ENCODE results near the gene PHLDA2. TPM values are rescaled to one million over a fixed set of nuclear protein-coding genes. Genes with fewer than 3 reads are reported as not detected.

PHLDA2 gene
- total and polyA plus RNA-seq, 2 donors from 2014 or later, result 9.0 to 19.7 TPM

DNA sequence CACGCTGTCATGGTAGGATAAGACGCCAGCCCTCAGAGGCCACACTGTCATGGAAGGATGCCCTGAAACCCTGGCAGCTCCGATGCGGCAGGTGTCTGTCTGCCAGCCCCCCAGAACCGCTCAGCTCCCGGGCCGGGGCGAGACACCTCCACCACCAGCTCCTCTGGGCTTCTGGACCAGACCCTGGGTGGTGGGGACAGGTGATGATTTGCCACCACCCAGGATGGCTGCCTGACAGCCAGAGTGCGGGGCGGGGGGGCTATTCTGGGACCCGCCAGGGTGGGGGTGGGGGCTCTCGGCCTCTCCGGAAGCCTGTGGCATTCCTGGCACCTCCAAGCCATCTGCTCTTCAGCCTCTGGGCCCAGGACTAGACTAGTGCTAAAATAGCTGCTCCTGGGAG is 9.4 kb downstream of the PHLDA2 start:
- FAIRE-seq, result no peak
- TF ChIP-seq CTCF (IDR thresholded peaks at IDR 0.05; ENCODE audit: borderline replicate concordance, extremely low read depth, insufficient read depth), result no peak
- Histone ChIP-seq H3K4me1 (ENCODE audit: control insufficient read depth in 2 of 3, insufficient read depth in 2 of 3, low read depth in 1 of 3, low read length in 3 of 3) (peaks cover 0 to 4% (median 2%) of the 10 kb centered on the region in 3 donors), H3K9ac (ENCODE audit: low read length in 3 of 3) (no peak overlapping the region), H3K27me3 (ENCODE audit: control insufficient read depth, insufficient read depth, low read length) (no peaks in the 10 kb centered on the region), H3K4me3 (ENCODE audit: low read length in 3 of 3) (no peak overlapping the region), H3K9me3 (ENCODE audit: control insufficient read depth in 2 of 3, insufficient read depth in 1 of 3, low read length in 3 of 3) (no peaks in the 10 kb centered on the region), H3K36me3 (ENCODE audit: control insufficient read depth in 2 of 3, insufficient read depth in 3 of 3, low read length in 3 of 3) (no peaks in the 10 kb centered on the region), H3K27ac (ENCODE audit: low read depth in 2 of 2, low read length in 2 of 2) (no peak overlapping the region)
- DNase-seq, result peak in 1 of 5 donors; percentile 69
- intact Hi-C loops (cut with DNase I), result no loop called here

GRCh38 chr11:2919188-2919587 is 10.0 kb downstream of the PHLDA2 start:
- H3K4me1 ChIP-seq (ENCODE audit: control insufficient read depth in 2 of 3, insufficient read depth in 2 of 3, low read depth in 1 of 3, low read length in 3 of 3), result peaks cover 0 to 4% (median 2%) of the 10 kb centered on the region in 3 donors
- no peak for TF ChIP-seq CTCF (IDR thresholded peaks at IDR 0.05; ENCODE audit: borderline replicate concordance, extremely low read depth, insufficient read depth)
- FAIRE-seq, result no peak

DNA sequence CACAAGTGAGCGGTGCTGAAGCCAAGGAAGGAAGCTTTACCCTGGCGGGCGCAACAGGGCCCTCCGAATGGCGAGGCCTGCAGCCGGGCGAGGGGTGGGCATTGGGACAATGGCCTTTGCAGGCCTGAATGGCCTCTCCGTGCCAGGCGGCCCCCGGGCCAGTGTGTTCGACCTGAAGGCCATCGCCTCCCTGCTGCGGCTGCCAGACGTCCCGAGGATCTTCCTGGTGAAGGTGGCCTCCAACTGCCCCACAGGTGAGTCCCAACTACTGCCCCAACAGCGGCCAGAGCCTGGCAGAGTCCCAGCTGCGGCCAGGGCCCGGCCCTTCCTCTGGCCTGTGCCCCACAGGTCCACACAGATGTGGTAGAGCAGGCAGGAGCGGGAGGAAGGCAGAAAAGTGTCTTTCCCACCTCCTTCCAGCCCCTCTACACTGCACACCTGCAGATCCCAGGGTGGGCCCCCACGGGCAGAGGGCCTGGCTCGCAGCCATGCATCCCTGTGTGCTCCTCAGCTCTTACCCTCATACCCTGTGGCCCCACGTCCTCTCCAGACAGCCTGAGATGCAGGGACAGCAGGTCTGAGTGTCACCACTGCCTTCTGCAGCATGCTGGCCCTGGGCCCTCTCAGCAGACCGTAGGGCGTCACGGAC is 11.3 kb downstream of the PHLDA2 start:
- no peak for FAIRE-seq
- DNase-seq, result peak in 1 of 5 donors; percentile 73
- Histone ChIP-seq H3K9ac (ENCODE audit: low read length in 3 of 3) (no peak overlapping the region), H3K36me3 (ENCODE audit: control insufficient read depth in 2 of 3, insufficient read depth in 3 of 3, low read length in 3 of 3) (no peaks in the 10 kb centered on the region), H3K27me3 (ENCODE audit: control insufficient read depth, insufficient read depth, low read length) (no peaks in the 10 kb centered on the region), H3K27ac (ENCODE audit: low read depth in 2 of 2, low read length in 2 of 2) (no peak overlapping the region), H3K9me3 (ENCODE audit: control insufficient read depth in 2 of 3, insufficient read depth in 1 of 3, low read length in 3 of 3) (no peaks in the 10 kb centered on the region), H3K4me1 (ENCODE audit: control insufficient read depth in 2 of 3, insufficient read depth in 2 of 3, low read depth in 1 of 3, low read length in 3 of 3) (peaks cover 0 to 5% (median 0%) of the 10 kb centered on the region in 3 donors), H3K4me3 (ENCODE audit: low read length in 3 of 3) (no peak overlapping the region)
- intact Hi-C loops (cut with DNase I), result no loop called here
- TF ChIP-seq CTCF (IDR thresholded peaks at IDR 0.05; ENCODE audit: borderline replicate concordance, extremely low read depth, insufficient read depth), result no peak

More at GRCh38 chr11:2919188-2919587, 10.0 kb downstream of the PHLDA2 start:
- intact Hi-C loops (cut with DNase I), result no loop called here
- H3K9ac ChIP-seq (ENCODE audit: low read length in 3 of 3), result no peak overlapping the region
- H3K27ac ChIP-seq (ENCODE audit: low read depth in 2 of 2, low read length in 2 of 2), result no peak overlapping the region
- peak in 1 of 5 donors; percentile 66 for DNase-seq
- H3K9me3 ChIP-seq (ENCODE audit: control insufficient read depth in 2 of 3, insufficient read depth in 1 of 3, low read length in 3 of 3), result no peaks in the 10 kb centered on the region
- no peak overlapping the region for H3K4me3 ChIP-seq (ENCODE audit: low read length in 3 of 3)
- no peaks in the 10 kb centered on the region for H3K36me3 ChIP-seq (ENCODE audit: control insufficient read depth in 2 of 3, insufficient read depth in 3 of 3, low read length in 3 of 3)
- no peaks in the 10 kb centered on the region for H3K27me3 ChIP-seq (ENCODE audit: control insufficient read depth, insufficient read depth, low read length)
